SK-N-DZ (cell line): ENCODE data around the gene NMU.
"Not testable (repeated sequence)": the region's sequence is repeated elsewhere in the genome, so short reads cannot be mapped to it uniquely, and the experiment has no call there.

ENCODE experiments used
- DNase-seq: peaks from one replicate; pipeline ENCODE4 v3.0.0-alpha.2; 2015; ENCODE audit warnings: low spot score

The NMU gene

GRCh38 chr4:55625835-55626234 lies 10.3 kb downstream of the NMU start:
- no peak for DNase-seq

GRCh38 chr4:55624063-55624462 lies 12.0 kb downstream of the NMU start:
- DNase-seq, result not testable (repeated sequence)

- no peak for DNase-seq
These were observed 17.5 kb downstream of the NMU start for GRCh38 chr4:55618546-55619143.

- DNase-seq, result no peak
These were observed 18.4 kb downstream of the NMU start for GRCh38 chr4:55617587-55618197.

DNA sequence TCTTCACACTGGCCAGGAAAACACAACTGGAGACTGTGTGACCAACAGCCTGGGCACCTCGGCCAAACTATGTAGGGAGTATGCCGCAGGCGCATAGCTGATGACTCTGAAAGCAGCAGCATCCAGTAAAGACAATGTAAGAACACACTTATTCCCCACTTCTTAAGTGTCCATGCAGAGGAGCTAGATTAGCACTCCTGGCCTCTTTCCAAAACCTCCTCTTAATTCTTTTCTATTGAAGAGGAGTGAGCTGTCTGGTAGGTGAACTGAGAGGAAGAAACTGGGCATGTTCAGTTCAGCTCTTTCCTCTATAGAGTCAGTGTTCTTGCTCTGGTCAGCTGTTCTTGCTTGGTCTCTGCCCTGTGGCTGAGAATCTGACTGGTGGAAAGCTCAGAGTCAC lies 21.1 kb downstream of the NMU start:
- DNase-seq, result no peak

DNA sequence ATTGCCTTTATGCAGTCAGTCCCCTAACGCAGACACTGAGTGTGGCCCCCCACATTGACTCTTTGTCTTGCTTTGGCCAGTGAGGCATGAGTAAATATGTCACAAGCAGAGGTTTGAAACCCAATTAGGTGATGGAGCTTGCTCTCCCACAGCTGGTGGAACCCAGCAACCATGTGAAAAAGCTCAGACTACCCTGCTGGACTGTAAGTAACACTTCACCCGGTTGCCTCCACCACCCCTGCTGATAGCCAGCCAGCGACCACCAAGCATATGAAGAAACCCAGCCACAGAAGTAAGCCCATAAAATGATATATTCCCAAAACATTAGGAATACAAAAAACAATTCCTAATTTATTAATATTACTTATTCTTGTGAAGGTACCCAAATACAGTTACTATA lies 22.5 kb downstream of the NMU start:
- DNase-seq, result no peak

GRCh38 chr4:55612341-55612740 lies 23.8 kb downstream of the NMU start:
- DNase-seq, result no peak

GRCh38 chr4:55611358-55612059 lies 24.6 kb downstream of the NMU start:
- DNase-seq, result no peak

DNA sequence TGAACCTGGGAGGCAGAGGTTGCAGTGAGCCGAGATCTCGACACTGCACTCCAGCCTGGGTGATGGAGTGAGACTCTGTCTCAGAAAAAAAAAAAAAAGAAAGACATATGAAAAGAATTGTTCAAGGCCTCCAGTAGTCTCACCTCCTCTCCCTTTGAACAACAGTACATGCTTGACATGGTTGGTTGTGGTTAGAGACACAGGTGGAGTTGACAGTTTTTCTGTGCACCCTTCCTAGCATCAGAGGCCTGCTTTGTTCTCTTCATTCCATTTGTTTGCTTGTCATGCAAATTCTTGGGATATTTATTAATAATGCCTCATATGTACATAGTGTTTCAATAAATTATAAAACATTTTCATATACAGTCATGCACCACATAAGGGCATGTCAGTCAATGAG lies 25.7 kb downstream of the NMU start:
- no peak for DNase-seq

DNA sequence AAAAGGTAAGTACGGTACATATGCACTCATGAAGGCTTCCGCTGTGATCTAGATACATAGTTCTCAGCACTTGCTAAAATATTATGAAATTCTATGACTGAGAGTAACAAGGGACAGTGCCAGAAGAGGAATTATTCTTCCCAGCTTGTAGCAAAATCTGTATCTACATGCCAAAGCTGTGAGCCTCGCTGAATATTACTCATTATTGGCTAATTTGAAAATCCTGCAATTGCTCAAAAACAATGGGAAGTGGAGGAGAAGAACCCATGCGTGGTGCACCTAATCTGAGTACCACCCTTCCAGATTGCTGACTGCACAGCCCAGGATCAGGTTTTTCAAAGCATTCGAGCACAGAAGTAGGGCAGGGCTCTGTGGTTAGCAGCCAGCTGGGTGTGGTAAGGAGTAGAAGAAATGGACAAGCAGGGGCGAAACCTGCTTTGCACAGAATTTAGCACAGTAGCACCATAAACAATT lies 26.7 kb downstream of the NMU start:
- DNase-seq, result no peak

DNA sequence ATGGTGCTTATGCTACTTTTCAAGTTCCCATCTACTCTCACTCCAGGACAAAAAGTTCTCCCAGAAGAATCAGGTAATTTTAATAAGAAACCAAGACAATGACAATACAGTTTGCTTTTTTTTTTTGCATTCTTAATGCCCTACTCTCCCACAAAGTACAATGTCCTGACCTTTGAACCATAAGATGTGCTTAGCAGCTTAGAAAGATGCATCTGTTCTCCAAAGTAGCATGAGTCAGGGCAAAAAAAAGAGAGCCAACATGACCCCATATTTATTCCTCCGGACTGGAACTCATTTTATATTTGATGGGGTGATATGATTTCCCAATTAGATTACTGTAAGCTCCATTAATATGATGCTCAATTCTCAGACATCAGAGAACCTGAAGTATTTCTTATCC lies 27.5 kb downstream of the NMU start:
- no peak for DNase-seq

DNA sequence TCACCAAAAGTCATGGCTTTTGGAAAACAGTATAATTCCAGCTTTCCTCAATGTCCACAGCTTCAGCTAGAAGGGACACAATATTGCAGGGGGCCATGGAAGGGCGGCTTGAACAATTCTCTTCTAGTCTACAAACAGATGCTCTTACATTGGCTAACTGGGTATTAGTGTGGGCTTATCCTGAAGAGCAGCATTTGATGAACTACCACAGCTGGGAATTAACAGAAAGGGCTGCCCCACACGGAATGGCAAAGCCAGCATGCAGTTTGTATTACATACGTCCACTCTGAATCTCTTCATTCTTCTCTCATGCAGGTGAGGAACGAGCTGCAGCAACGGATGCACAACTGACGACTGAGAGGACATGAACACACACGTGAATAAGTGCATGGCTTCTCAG lies 31.1 kb downstream of the NMU start:
- DNase-seq, result no peak

GRCh38 chr4:55600640-55601039 lies 35.5 kb downstream of the NMU start:
- DNase-seq, result no peak

- no peak for DNase-seq
These were observed 37.5 kb downstream of the NMU start for GRCh38 chr4:55598641-55599040.

- no peak for DNase-seq
These were observed 44.1 kb downstream of the NMU start, which contains the start of gene PDCL2 for GRCh38 chr4:55592014-55592413. Gene PDCL2, minus strand, starts transcription at chr4:55592245. Its CDS starts 136 bp downstream, at chr4:55592109.

GRCh38 chr4:55588160-55588559 lies 47.9 kb downstream of the NMU start:
- DNase-seq, result no peak

DNA sequence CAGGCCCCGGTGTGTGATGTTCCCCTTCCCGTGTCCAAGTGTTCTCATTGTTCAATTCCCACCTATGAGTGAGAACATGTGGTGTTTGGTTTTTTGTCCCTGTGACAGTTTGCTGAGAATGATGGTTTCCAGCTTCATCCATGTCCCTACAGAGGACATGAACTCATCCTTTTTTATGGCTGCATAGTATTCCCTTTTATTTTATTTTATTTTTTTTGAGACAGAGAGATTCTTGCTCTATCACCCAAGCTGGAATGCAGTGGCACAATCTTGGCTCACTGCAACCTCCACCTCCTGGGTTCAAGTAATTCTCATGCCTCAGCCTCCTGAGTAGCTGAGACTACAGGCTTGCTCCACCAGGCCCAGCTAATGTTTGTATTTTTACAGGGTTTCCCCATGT lies 53.3 kb downstream of the NMU start:
- not testable (repeated sequence) for DNase-seq

DNA sequence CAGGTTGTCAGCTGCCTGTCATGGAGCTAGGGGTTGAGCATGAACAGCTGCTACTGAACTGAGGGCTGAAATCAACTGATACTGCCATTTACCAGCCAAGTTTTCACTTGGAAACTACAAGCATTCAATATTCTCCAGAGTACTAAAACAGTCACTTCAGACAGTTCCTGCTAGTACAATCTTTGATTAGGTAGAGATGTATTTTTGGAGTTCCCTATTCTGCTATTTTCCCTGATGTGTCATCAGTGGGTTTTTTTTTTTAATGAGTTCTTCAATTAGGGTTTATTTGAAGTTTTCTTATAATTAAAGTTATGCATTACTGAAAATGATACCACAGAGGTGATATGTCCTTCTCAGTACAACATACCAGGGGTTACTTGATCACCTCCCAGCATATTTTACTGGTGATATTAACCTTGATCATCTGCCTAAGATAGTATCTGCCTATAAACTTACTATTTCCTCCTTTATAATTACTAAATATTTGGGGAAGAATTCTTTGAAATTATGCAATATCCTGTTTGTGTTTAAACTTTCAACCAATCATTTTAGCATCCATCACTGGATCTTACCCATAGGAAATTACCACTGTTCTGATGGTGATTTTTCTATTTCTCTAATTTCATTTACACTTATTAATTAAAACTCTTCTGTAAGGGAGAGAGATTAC lies 57.6 kb downstream of the NMU start:
- DNase-seq, result no peak

- no peak for DNase-seq
These were observed 60.6 kb downstream of the NMU start for GRCh38 chr4:55575513-55575912.

DNA sequence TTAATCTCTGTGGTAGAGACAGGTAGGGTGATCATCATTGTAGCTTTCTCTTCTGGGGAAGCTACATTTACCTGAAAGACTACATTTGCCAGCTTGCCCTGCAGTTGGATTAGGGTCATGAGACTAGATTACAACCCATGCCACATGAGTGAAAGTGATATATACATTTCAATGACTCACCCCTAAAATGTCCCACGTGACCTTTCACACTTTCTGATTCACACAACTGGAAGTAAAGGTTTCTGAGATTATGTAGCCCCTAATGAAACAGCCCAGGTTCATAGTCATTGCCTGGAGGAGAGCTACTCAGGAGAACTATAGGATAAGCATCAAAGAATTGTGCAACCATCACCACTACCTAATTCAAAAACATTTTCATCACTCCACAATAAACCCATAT lies 61.8 kb downstream of the NMU start:
- DNase-seq, result no peak

DNA sequence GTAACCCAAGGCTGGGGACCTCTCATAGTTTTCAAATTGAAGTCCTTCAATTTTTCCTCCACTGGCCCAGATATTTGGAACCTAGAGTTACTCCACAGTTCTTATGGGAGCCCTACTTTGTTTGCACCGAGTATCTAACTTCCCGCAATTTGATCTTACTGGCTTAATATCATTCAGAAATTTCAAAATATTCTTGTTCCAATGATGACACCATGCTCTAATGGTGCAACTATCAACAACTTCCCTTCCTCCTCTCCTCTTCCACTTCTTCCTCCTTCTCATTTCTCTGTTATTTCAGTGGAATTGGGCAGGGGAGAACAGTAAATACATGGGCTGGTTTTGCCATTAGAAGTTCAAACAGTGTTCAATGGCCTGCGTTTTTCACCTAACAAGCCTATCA lies 64.3 kb downstream of the NMU start:
- no peak for DNase-seq

DNA sequence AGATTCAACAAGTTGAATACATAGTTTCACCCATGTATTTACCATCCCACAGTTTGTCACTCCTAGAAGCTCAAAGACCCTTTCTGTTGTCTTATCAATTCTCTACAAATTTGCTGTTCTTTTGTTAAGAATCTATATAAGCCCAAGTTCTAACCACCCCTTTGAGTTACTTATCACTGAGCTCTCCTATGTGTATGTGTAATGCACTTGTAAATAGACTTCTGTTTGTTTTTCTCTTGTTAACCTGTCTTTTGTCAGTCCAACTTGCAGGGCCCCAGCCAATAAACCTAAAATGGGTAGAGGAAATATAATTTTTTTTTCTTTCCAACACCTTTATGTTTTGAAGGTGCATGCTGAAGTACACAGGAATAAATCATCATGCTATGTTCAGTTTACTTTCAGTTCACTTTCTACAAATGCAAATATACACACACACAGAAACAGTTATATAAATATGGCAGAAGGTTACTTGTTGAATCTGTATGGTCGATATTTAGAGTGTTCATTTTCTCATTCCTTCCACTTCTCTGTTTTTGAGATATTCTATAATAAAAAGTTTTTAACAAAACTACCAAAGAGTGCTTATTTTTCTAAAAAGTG lies 67.1 kb downstream of the NMU start:
- no peak for DNase-seq
